NCI-H510A treated with DMSO at 0.1 percent for 48 hours (cell line): Measurements from ENCODE around the gene SESTD1.
"Not testable (repeated sequence)": the region's sequence is repeated elsewhere in the genome, so short reads cannot be mapped to it uniquely, and the experiment has no call there.

Experiments used
- DNase-seq: peaks from one replicate; lab custom pipeline; 2025; lab: John Stamatoyannopoulos, UW

SESTD1 gene

DNA sequence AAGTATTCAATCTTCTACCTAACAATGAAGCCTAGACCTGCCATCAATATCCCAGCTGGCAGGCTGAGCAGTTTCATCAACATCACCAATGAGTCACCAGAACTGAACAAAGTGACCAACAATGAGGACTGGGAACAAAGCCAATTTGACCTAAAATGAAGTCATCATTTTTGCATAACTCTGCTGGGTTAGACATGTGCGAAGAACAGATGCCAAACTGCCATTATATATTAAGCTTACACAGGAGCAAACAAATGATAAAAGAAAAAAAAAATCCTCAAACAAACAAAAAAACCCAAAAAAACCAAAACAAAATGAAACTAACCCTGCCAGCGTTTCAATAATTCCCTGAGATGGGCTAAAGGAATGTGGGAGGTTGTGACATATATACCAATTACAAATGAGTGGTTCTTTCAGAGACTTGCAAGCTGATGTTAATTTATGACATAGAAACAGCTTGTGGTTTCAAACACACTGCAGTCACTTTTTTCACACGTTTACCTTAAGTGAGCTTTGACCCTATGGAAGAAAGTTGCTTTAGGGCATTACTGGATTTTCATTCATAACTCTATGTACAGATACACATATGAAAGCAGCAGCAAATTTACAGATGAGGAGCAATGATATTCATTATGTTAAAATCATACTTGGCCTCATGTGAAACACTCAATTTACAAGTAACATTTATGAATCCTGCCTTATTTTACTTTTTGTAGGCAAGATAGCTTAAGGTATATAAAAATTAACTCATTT lies 157.8 kb downstream of the SESTD1 start:
- peak; percentile 33 for DNase-seq

- DNase-seq, result no peak
Measured at GRCh38 chr2:179106342-179106675, 158.3 kb downstream of the SESTD1 start.

GRCh38 chr2:179104736-179105135 lies 159.9 kb downstream of the SESTD1 start:
- DNase-seq, result no peak

DNA sequence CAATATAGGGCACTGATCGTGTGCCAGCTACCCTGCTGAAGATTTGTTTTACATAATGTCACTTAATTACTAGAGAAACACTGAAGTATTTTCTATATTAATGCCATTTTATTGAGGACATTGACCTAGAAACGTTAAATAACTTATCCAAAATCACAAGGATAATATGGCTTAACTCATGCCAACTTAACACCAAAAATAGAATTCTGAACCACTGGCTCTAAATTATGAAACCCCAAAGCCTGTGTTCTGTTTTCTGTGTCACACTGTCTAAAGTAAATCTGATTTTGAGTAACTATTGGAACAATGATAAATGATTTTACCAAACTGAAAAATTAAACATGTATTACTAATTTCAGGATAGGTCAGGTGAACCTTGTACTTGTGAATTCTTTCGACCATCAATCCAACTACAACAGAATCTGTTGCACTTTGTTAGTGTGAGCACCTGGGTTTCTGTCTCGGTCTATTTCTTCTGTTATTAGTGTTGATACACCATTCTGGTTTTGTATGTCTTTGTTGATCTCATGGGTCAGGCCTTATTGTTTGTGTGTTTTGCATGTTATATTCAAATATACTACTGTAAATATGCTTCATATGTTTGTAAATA lies 166.4 kb downstream of the SESTD1 start:
- DNase-seq, result no peak

DNA sequence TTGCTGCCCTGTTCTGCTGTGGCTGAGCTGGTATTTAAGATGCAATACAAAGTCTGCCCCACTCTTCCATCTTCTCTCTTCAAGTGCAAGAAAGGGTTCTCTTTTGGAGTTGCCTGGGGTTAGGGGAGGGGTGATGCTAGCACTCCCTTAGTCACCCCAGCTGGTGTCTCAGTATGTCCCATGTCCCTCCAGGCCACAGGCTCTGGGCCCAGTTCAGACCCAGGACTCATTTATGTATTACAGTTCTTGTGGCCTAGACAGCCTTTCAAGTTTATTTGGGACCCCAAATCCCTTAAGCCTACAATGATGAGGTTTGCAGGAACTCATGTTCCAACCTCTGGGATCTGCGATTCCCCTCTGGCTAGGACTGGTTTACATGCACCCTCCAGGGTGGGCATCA lies 167.5 kb downstream of the SESTD1 start:
- no peak for DNase-seq

- DNase-seq, result no peak
Measured at GRCh38 chr2:179096090-179096489, 168.5 kb downstream of the SESTD1 start.

DNA sequence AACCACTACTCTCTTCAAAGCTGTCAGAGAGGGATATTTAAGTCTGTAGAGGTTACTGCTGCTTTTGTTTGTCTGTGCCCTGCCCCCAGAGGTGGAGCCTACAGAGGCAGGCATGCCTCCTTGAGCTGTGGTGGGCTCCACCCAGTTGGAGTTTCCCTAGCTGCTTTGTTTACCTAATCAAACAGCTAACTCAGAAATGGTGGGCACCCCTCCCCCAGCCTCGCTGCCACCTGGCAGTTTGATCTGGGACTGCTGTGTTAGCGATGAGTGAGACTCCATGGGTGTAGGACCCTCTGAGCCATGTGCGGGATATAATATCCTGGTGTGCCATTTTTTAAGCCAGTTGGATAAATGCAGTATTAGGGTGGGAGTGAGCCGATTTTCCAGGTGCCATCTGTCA lies 171.7 kb downstream of the SESTD1 start:
- DNase-seq, result not testable (repeated sequence)

GRCh38 chr2:179082697-179083096 lies 181.9 kb downstream of the SESTD1 start:
- no peak for DNase-seq

DNA sequence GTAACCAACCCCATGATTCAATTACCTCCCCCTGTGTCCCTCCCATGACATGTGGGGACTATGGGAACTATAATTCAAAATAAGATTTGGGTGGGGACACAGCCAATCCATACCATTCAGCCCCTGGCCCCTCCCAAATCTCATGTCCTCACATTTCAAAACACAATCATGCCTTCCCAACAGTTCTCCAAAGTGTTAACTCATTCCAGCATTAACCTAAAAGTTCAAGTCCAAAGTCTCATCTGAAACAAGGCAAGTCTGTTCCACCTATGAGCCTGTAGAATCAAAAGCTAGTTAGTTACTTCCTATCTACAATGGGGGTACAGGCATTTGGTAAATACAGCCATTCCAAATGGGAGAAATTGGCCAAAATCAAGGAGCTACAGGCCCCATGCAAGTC lies 182.7 kb downstream of the SESTD1 start:
- DNase-seq, result no peak

DNA sequence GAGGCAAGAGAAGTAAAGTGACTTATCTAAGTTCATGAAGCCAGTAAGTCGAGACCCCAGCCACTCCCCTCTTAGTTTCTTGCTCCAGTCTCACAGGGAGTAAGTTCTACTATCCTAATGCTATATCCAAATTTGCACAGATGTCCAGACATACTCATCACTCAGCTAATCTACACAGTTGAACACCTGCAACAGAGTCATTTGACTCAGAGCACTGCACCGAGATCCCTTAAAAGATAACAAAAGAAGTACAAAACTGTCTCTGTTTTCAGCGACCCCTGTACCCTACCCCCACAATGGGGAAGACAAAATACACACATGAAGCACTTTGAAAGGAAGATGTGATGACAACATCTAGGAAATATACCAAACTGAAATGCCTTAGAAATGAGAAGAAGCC lies 192.1 kb downstream of the SESTD1 start:
- DNase-seq, result no peak

DNA sequence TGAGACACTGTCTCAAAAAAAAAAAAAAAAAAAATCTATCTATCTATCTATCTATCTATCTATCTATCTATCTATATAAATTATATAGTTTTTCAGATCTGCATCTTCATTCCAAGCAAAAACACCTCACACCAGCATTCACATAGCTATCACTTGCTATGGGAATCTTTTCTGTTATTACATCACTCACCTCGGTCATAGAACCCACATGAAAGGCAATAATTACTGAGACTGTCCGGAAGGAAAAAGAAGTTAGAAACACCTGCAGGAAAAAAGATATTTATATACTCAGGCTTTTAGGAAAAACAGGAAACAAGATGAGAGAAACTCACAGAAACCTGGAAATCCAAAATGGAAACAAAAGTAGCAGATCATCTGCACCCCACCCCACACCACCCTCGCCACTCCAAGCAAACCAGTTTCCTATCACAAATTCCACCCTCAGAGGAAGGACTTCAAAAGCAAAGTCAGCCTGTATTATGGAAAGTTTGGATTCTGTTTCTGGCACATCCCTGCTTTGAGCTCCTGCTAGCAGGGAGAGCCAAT lies 192.7 kb downstream of the SESTD1 start:
- DNase-seq, result no peak

DNA sequence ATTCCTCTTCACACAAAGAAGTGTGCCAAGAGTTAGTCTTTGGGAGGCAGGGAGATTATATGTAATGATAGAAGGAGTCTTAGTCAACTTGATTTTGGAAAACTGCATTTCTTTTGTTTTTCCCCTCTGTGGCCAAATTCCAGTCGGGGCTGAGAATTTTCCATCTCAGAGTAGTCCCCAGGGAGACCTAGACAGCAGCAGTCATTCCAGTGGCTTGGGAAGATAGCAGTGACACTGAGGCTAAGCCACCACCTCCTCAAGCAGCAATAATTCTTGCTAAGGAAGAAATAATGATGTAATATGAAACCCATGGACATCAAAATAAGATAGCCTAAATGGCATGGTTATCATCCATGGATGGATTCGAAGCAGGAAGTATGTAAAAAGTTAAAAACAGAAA lies 193.7 kb downstream of the SESTD1 start:
- DNase-seq, result no peak

GRCh38 chr2:179069685-179070084 lies 194.9 kb downstream of the SESTD1 start:
- no peak for DNase-seq

DNA sequence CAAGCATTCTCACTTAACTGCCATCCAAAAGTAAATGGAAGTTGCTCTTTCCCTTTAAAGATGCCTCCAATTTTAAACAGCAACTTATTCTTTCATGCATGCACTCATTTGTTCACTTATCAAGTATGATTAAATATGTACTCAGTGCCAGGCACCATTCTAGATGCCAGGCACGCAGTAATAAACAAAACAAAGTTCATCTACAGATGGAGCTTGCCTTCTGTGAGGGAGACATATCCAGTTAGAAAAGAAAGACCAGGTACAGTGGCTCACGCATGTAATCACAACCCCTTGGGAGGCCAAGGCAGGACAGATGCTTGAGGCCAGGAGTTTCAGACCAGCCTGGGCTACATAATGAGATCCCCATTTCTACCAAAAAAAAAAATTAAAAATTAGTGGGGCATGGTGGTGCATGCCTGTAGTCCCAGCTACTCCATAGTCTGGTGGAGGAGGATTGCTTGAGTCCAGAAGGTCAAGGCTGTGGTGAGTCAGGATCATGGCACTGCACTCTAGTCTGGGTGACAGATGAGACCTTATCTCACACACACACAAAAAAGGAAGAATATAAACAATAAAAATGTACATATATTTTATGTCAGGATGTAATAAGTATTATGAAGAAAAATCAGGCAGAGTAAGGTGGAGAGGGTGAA lies 195.5 kb downstream of the SESTD1 start:
- DNase-seq, result no peak

GRCh38 chr2:179059026-179059700 lies 205.5 kb downstream of the SESTD1 start:
- no peak for DNase-seq

DNA sequence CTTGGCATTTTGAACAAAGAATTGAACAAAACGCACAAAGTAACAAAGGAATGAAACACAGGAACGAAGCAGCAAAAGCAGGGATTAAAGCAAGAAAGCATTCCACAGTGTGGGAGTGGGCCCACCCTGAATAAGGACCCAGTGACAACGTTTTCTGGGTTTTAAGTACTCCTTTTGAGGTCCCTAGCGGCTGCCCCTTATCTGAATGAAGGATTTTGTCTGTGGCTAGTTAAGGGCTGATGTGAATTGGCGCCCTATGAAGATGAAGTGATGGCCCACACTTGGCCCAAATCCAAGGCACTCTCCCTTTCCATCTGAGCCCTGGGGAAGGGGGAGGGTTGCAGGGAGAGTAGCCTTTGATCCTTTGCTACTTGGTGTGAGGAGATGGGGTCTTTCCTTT lies 206.9 kb downstream of the SESTD1 start:
- DNase-seq, result no peak

DNA sequence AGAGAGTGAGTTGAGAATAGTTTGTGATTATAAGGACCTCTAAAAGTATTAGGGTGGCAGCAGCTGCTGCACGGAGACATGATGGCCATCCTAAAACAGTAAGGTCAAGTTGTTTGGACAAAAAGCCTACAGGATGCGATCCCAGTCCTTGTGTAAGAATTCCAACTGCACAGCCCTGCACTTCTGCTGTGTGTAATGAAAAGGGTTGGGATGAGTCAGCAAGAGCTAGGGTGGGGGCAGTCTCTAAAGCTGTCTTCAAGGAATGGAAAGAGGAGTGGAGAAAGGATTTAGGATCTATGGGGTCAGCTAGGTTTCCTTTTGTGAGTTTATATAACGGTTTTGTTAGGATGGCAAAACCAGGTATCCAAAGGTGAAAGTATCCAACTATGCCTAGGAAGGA lies 211.1 kb downstream of the SESTD1 start:
- not testable (repeated sequence) for DNase-seq
